ENCODE measurements around the gene ERP27. TPM values are rescaled to one million over a fixed set of nuclear protein-coding genes. Genes with fewer than 3 reads are reported as not detected.

ERP27 gene
- polyA plus RNA-seq, 1 donor (not counting 4 experiments of a cell fraction or from before 2014, with no cell fraction given), result 0.18 TPM

- DNase-seq (ENCODE audit: low read depth, low spot score) (no peak), FAIRE-seq (no peak)
- no peak overlapping the region for H3K4me2 ChIP-seq (ENCODE audit: control insufficient read depth, extremely low read depth, insufficient read depth, low read depth, low read length)
- dilution Hi-C loops (cut with MboI; ENCODE audit: extremely low pct_ligation_motif_present, low sequenced_read_pairs), result no loop called here
- H3K27me3 ChIP-seq (ENCODE audit: control insufficient read depth, extremely low read depth, insufficient read depth, low read length), result no peaks in the 10 kb centered on the region
- H2AFZ ChIP-seq (ENCODE audit: control insufficient read depth, low read length), result no peak overlapping the region
- no peaks in the 10 kb centered on the region for H3K4me1 ChIP-seq (ENCODE audit: control insufficient read depth, extremely low read depth, insufficient read depth, low read length)
- H3K9ac ChIP-seq (ENCODE audit: control insufficient read depth, extremely low read depth, insufficient read depth, low read length), result no peak overlapping the region
- H3K9me3 ChIP-seq (ENCODE audit: control insufficient read depth, low read depth, low read length), result no peaks in the 10 kb centered on the region
- H3K4me3 ChIP-seq (ENCODE audit: control insufficient read depth in 2 of 3, extremely low read depth in 1 of 3, insufficient read depth in 2 of 3, low read depth in 1 of 3, low read length in 3 of 3), result no peak overlapping the region
- no peaks in the 10 kb centered on the region for H3K79me2 ChIP-seq (ENCODE audit: control insufficient read depth, insufficient read depth, low read length)
- no peaks in the 10 kb centered on the region for H4K20me1 ChIP-seq (ENCODE audit: control insufficient read depth, extremely low read depth, insufficient read depth, low read length)
- TF ChIP-seq EZH2 (IDR thresholded peaks at IDR 0.05; ENCODE audit: low read length), result no peak
- TF ChIP-seq CTCF (optimal IDR thresholded peaks at IDR 0.05 in 1 of 3, IDR thresholded peaks at IDR 0.05 in 1 of 3, conservative IDR thresholded peaks at IDR 0.05 in 1 of 3; ENCODE audit: extremely low read depth in 1 of 3, insufficient read depth in 2 of 3, low read length in 3 of 3), result no peak
- H3K9me1 ChIP-seq (ENCODE audit: control insufficient read depth, extremely low read depth, insufficient read depth, low read length), result no peaks in the 10 kb centered on the region
- H3K36me3 ChIP-seq (ENCODE audit: control insufficient read depth in 2 of 2, extremely low read depth in 1 of 2, insufficient read depth in 2 of 2, low read length in 2 of 2), result no peaks in the 10 kb centered on the region
- no peak overlapping the region for H3K27ac ChIP-seq (ENCODE audit: control insufficient read depth, insufficient read depth, low read length)
Measured at GRCh38 chr12:14979468-14979867, 41.1 kb upstream of the ERP27 start.

DNA sequence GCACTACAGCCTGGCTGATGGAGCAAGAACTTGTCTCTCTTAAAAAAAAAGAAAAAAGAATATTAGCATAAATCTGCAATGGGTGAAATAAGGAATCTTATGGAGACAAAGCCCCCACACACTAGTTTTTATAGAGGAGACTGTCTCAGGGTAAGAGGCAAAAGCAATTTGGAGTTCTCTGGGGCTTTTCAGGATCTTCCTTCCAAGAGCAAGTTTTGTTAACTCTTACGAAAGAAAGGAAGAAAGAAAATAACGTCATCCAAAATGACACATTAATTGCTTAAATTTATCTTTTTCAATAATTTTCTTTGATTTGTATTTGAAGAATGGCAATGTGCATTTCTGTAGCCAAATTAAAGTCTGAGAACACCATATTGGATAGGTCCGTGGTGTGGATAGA lies 38.3 kb upstream of the ERP27 start:
- no peaks in the 10 kb centered on the region for H3K79me2 ChIP-seq (ENCODE audit: control insufficient read depth, insufficient read depth, low read length)
- H3K9me1 ChIP-seq (ENCODE audit: control insufficient read depth, extremely low read depth, insufficient read depth, low read length), result no peaks in the 10 kb centered on the region
- no peak for DNase-seq (ENCODE audit: low read depth, low spot score)
- H3K9me3 ChIP-seq (ENCODE audit: control insufficient read depth, low read depth, low read length), result no peaks in the 10 kb centered on the region
- H4K20me1 ChIP-seq (ENCODE audit: control insufficient read depth, extremely low read depth, insufficient read depth, low read length), result no peaks in the 10 kb centered on the region
- H3K27me3 ChIP-seq (ENCODE audit: control insufficient read depth, extremely low read depth, insufficient read depth, low read length), result no peaks in the 10 kb centered on the region
- TF ChIP-seq EZH2 (IDR thresholded peaks at IDR 0.05; ENCODE audit: low read length), result no peak
- TF ChIP-seq CTCF (optimal IDR thresholded peaks at IDR 0.05 in 1 of 3, IDR thresholded peaks at IDR 0.05 in 1 of 3, conservative IDR thresholded peaks at IDR 0.05 in 1 of 3; ENCODE audit: extremely low read depth in 1 of 3, insufficient read depth in 2 of 3, low read length in 3 of 3), result no peak
- no peak for FAIRE-seq
- no peak overlapping the region for H2AFZ ChIP-seq (ENCODE audit: control insufficient read depth, low read length)
- H3K4me2 ChIP-seq (ENCODE audit: control insufficient read depth, extremely low read depth, insufficient read depth, low read depth, low read length), result no peak overlapping the region
- H3K27ac ChIP-seq (ENCODE audit: control insufficient read depth, insufficient read depth, low read length), result no peak overlapping the region
- dilution Hi-C loops (cut with MboI; ENCODE audit: extremely low pct_ligation_motif_present, low sequenced_read_pairs), result no loop called here
- no peaks in the 10 kb centered on the region for H3K36me3 ChIP-seq (ENCODE audit: control insufficient read depth in 2 of 2, extremely low read depth in 1 of 2, insufficient read depth in 2 of 2, low read length in 2 of 2)
- no peaks in the 10 kb centered on the region for H3K4me1 ChIP-seq (ENCODE audit: control insufficient read depth, extremely low read depth, insufficient read depth, low read length)
- no peak overlapping the region for H3K9ac ChIP-seq (ENCODE audit: control insufficient read depth, extremely low read depth, insufficient read depth, low read length)
- H3K4me3 ChIP-seq (ENCODE audit: control insufficient read depth in 2 of 3, extremely low read depth in 1 of 3, insufficient read depth in 2 of 3, low read depth in 1 of 3, low read length in 3 of 3), result no peak overlapping the region

All from keratinocyte (primary cell).